NCI-H1694 treated with DMSO at 0.1 percent for 48 hours (cell line): ENCODE measurements around the gene PRICKLE1.
"Not testable (repeated sequence)": the region's sequence is repeated elsewhere in the genome, so short reads cannot be mapped to it uniquely, and the experiment has no call there.

ENCODE experiments used
- DNase-seq: peaks from one replicate; lab custom pipeline; 2025; lab: John Stamatoyannopoulos, UW

The PRICKLE1 gene

GRCh38 chr12:42556917-42557316, 32.6 kb downstream of the PRICKLE1 start:
- no peak for DNase-seq

GRCh38 chr12:42552822-42553221, 36.7 kb downstream of the PRICKLE1 start:
- no peak for DNase-seq

- no peak for DNase-seq
Observed at GRCh38 chr12:42550800-42551199, 38.7 kb downstream of the PRICKLE1 start.

GRCh38 chr12:42546709-42547108, 42.8 kb downstream of the PRICKLE1 start:
- DNase-seq, result no peak

- no peak for DNase-seq
Observed at GRCh38 chr12:42541965-42542364, 47.6 kb downstream of the PRICKLE1 start.

GRCh38 chr12:42541308-42541707, 48.2 kb downstream of the PRICKLE1 start:
- not testable (repeated sequence) for DNase-seq

GRCh38 chr12:42539696-42540095, 49.9 kb downstream of the PRICKLE1 start:
- no peak for DNase-seq

- no peak for DNase-seq
Observed at GRCh38 chr12:42538203-42538602, 51.3 kb downstream of the PRICKLE1 start.

GRCh38 chr12:42534184-42534838, 55.2 kb downstream of the PRICKLE1 start:
- no peak for DNase-seq

GRCh38 chr12:42530284-42530683, 59.3 kb downstream of the PRICKLE1 start:
- no peak for DNase-seq

- DNase-seq, result no peak
Observed at GRCh38 chr12:42525444-42525843, 64.1 kb downstream of the PRICKLE1 start.

GRCh38 chr12:42524716-42525115, 64.8 kb downstream of the PRICKLE1 start:
- DNase-seq, result no peak

- no peak for DNase-seq
Observed at GRCh38 chr12:42516573-42516972, 73.0 kb downstream of the PRICKLE1 start.

- DNase-seq, result no peak
Observed at GRCh38 chr12:42511656-42512055, 77.9 kb downstream of the PRICKLE1 start.

GRCh38 chr12:42510823-42511222, 78.7 kb downstream of the PRICKLE1 start:
- no peak for DNase-seq

GRCh38 chr12:42508913-42509460, 80.6 kb downstream of the PRICKLE1 start:
- no peak for DNase-seq

GRCh38 chr12:42507565-42507964, 82.0 kb downstream of the PRICKLE1 start:
- DNase-seq, result peak; percentile 43

- no peak for DNase-seq
Observed at GRCh38 chr12:42507081-42507480, 82.5 kb downstream of the PRICKLE1 start.

- DNase-seq, result no peak
Observed at GRCh38 chr12:42504049-42504448, 85.5 kb downstream of the PRICKLE1 start.

- DNase-seq, result no peak
Observed at GRCh38 chr12:42502682-42503081, 86.9 kb downstream of the PRICKLE1 start.

GRCh38 chr12:42498549-42499247, 90.8 kb downstream of the PRICKLE1 start:
- no peak for DNase-seq

GRCh38 chr12:42496886-42497285, 92.7 kb downstream of the PRICKLE1 start:
- DNase-seq, result no peak

GRCh38 chr12:42495244-42495643, 94.3 kb downstream of the PRICKLE1 start:
- DNase-seq, result no peak
